SU-DHL-6 (cell line): Measurements from ENCODE around the gene PAK1IP1.

Experiments used
- CTCF ChIP-seq: fragments of 200-600 bp; sonication (generic); IDR thresholded peaks from one replicate; pipeline ENCODE4 v1.5.1; 2017; ENCODE audit warnings: antibody characterized with exemption, mild to moderate bottlenecking, low read length, moderate library complexity; ENCODE audit not compliant: insufficient read depth, poor library complexity, severe bottlenecking
- EZH2phosphoT487 ChIP-seq: fragments of 200-600 bp; sonication (generic), shearing (Covaris generic); conservative IDR thresholded peaks from 2 replicates; pipeline ENCODE4 v1.6.1; 2018; ENCODE audit warnings: mild to moderate bottlenecking, antibody characterized with exemption, low read length, moderate library complexity, mixed read lengths

DNA sequence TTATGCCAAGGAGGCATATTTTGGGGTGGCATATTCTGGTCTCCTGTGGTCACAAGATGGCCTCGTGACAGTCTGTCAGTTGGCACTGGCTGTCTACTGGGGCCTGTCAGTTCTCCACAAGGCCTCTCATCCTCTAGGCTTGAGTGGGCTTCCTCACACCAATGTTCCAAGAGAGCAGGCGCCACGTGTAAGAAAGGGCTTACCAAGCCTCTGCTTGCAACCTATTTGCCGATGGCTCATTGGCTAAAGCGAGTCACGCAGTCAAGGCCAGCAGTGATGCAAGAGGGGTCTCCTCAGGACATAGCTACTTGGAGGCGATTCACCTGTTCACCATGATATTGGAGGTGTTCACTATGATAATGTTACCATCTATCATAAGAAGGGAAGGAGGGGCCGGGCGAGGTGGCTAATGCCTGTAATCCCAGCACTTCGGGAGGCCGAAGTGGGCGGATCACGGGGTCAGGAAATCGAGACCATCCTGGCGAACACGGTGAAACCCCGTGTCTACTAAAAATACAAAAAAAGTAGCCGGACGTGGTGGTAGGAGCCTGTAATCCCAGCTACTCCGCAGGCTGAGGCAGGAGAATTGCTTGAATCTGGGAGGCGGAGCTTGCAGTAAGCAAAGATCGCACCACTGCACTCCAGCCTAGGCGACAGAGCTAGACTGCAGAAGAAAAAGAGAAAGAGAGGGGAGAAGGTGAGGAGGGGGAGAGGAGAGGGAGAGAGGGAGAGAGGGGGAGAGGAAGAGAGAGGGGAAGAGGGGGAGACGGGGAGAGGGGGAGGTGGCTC is 35.7 kb upstream of the PAK1IP1 start:
- TF ChIP-seq CTCF = no peak
- no peak for TF ChIP-seq EZH2phosphoT487
